Astrocyte of the cerebellum (primary cell): Measurements from ENCODE around the gene AMFR.

ENCODE experiments used
- DNase-seq: peaks from one replicate; pipeline ENCODE4 v3.0.0-alpha.2; 2011; ENCODE audit warnings: low read depth
- H3K4me3 ChIP-seq: 2 replicates; pipeline ENCODE4 v1.5.1; 2011; ENCODE audit warnings: mild to moderate bottlenecking, low read depth, low read length, moderate library complexity
- in situ Hi-C: cut with HindIII; loops from 2 replicates; pipeline ENCODE4 v1.10.0; 2017; ENCODE audit warnings: low sequenced_read_pairs
- TF ChIP-seq, protein P1 (sequence below): IDR thresholded peaks from 2 replicates; pipeline ENCODE4 v1.5.1; 2012; ENCODE audit warnings: low read length, low read depth, moderate library complexity, mild to moderate bottlenecking; ENCODE audit errors: missing control alignments

Gene AMFR

DNA sequence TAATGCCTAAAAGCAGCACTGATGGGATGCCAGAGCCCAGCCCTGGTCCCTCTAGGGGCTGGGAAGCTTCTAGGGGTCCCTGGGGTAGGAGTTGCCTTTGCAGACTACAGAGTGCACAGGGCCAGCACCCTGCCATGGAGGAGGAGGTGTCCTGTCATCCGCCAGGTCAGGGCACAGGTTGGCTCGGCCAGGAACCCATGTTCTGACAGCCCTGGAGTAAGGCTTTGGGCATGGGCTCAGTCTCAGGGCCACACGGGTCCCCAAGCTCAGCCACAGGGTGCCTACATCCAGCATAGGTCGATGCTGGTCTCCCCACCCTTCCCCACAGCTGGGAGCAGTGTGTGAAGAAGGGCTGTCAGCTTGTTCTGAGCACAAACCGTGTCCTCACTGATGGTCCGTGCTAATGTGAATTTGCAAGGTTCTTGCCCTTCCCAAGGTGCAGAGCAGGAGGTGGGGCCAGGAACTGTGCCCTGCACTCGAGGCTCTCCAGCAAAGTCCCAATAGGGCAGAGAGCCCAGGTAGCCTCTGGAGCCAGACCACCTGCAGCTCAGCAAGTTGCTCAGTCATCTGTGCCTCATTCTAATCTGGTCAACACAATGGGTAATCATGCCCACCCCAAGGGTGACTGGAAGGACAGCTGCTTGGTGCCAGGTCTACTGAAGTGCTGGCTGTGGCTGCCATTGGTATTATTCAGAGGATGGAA lies 72.8 kb downstream of the AMFR start:
- TF ChIP-seq, protein P1, sequence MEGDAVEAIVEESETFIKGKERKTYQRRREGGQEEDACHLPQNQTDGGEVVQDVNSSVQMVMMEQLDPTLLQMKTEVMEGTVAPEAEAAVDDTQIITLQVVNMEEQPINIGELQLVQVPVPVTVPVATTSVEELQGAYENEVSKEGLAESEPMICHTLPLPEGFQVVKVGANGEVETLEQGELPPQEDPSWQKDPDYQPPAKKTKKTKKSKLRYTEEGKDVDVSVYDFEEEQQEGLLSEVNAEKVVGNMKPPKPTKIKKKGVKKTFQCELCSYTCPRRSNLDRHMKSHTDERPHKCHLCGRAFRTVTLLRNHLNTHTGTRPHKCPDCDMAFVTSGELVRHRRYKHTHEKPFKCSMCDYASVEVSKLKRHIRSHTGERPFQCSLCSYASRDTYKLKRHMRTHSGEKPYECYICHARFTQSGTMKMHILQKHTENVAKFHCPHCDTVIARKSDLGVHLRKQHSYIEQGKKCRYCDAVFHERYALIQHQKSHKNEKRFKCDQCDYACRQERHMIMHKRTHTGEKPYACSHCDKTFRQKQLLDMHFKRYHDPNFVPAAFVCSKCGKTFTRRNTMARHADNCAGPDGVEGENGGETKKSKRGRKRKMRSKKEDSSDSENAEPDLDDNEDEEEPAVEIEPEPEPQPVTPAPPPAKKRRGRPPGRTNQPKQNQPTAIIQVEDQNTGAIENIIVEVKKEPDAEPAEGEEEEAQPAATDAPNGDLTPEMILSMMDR, result no peak
- in situ Hi-C loops, result no loop called here
- no peak for DNase-seq
- H3K4me3 ChIP-seq, result no peak overlapping the region

GRCh38 chr16:56351481-56351880 lies 73.9 kb downstream of the AMFR start:
- H3K4me3 ChIP-seq, result no peak overlapping the region
- no peak for DNase-seq

GRCh38 chr16:56350491-56351405 lies 74.6 kb downstream of the AMFR start:
- no peak overlapping the region for H3K4me3 ChIP-seq
- no peak for DNase-seq
- in situ Hi-C loops, result no loop called here
- TF ChIP-seq, protein P1, result no peak

More at GRCh38 chr16:56351481-56351880, 73.9 kb downstream of the AMFR start:
- in situ Hi-C loops, result no loop called here
- TF ChIP-seq, protein P1, result no peak

- no peak overlapping the region for H3K4me3 ChIP-seq
- TF ChIP-seq, protein P1, result no peak
- no peak for DNase-seq
- in situ Hi-C loops, result no loop called here
Observed at GRCh38 chr16:56349711-56350161, 75.6 kb downstream of the AMFR start.

DNA sequence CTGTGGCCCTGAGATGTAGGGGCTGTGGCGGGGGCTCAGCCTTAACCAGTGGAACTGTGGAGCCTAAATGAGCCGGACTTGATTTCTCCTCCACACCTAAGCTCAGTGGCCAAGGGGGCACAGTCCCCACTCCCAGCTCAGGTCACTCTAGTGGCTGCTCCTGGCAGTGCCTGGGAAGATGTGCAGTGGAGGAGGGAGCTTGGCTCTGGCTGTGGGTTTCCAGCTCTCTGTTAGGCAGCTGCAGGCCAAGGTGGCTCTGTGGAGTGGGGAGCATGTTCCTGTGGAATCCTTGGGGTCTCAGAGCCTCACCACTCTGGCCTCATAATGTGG lies 76.3 kb downstream of the AMFR start:
- no peak overlapping the region for H3K4me3 ChIP-seq
- DNase-seq, result no peak
- in situ Hi-C loops, result no loop called here
- TF ChIP-seq, protein P1, result no peak

DNA sequence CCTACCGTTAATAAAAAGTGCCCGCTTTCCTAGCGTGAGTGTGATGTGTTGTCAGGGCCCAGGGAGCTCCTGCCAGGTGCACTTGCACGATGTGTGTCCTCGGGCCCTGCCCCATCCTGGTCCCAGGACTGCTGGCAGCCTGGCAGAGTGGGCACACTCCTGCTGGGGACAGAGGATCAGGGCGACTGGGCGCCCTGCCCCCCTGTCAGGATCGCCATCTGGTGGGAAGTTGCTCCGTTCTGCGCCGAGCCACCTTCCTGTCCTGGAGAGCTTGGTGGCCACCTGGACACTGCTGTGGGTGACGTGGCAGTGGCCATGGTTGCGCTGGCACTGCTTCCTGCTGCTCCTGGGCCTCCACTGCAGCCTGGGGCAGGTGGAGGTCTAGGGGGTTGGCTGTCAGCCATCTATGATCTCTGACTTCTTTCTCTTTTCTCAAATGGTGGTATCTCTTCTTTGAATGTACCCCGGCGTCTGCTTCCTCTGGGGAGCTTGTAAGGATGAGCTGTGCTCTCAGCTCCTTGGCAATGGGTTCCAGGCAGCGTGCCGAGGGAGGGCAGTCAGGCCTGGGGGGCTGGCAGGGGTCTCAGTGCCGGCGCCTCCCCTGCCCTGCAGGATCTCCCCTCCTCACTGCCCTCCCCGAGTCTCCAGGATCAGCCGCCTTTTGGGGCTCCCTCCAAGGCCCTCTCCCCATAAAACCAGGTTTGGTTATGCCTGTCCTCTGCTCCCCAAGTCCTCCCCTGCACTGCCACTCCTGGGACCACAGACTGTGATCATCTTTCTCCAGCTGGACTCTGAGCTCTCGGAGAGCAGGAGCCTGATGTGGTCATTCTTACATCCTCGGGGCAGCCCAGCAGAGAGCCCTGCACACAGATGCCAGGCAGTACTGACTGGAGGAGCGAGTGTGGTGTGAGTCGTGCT lies 76.9 kb downstream of the AMFR start:
- no peak for DNase-seq
- in situ Hi-C loops, result no loop called here
- TF ChIP-seq, protein P1, result no peak
- H3K4me3 ChIP-seq, result no peak overlapping the region
